HL-60 (cell line): ENCODE measurements around the gene IFI30.

Experiments used
- GABPA ChIP-seq: IDR thresholded peaks from 2 replicates; pipeline ENCODE4 v1.6.1; 2012; ENCODE audit warnings: low read depth
- POLR2AphosphoS5 ChIP-seq: IDR thresholded peaks from 2 replicates; pipeline ENCODE4 v1.6.1; 2012; ENCODE audit warnings: low read depth
- TF ChIP-seq, protein P1 (sequence below): IDR thresholded peaks from one replicate; pipeline ENCODE4 v1.5.1; 2011; ENCODE audit warnings: low read length, control low read depth, inconsistent platforms; ENCODE audit not compliant: insufficient read depth
- TF ChIP-seq, protein P2 (sequence below): IDR thresholded peaks from 2 replicates; pipeline ENCODE4 v1.6.1; 2012; ENCODE audit warnings: low read depth; ENCODE audit not compliant: insufficient replicate concordance

- TF ChIP-seq, protein P1, sequence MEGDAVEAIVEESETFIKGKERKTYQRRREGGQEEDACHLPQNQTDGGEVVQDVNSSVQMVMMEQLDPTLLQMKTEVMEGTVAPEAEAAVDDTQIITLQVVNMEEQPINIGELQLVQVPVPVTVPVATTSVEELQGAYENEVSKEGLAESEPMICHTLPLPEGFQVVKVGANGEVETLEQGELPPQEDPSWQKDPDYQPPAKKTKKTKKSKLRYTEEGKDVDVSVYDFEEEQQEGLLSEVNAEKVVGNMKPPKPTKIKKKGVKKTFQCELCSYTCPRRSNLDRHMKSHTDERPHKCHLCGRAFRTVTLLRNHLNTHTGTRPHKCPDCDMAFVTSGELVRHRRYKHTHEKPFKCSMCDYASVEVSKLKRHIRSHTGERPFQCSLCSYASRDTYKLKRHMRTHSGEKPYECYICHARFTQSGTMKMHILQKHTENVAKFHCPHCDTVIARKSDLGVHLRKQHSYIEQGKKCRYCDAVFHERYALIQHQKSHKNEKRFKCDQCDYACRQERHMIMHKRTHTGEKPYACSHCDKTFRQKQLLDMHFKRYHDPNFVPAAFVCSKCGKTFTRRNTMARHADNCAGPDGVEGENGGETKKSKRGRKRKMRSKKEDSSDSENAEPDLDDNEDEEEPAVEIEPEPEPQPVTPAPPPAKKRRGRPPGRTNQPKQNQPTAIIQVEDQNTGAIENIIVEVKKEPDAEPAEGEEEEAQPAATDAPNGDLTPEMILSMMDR: no peak
- TF ChIP-seq POLR2AphosphoS5 (no peak), GABPA (no peak)
- TF ChIP-seq, protein P2, sequence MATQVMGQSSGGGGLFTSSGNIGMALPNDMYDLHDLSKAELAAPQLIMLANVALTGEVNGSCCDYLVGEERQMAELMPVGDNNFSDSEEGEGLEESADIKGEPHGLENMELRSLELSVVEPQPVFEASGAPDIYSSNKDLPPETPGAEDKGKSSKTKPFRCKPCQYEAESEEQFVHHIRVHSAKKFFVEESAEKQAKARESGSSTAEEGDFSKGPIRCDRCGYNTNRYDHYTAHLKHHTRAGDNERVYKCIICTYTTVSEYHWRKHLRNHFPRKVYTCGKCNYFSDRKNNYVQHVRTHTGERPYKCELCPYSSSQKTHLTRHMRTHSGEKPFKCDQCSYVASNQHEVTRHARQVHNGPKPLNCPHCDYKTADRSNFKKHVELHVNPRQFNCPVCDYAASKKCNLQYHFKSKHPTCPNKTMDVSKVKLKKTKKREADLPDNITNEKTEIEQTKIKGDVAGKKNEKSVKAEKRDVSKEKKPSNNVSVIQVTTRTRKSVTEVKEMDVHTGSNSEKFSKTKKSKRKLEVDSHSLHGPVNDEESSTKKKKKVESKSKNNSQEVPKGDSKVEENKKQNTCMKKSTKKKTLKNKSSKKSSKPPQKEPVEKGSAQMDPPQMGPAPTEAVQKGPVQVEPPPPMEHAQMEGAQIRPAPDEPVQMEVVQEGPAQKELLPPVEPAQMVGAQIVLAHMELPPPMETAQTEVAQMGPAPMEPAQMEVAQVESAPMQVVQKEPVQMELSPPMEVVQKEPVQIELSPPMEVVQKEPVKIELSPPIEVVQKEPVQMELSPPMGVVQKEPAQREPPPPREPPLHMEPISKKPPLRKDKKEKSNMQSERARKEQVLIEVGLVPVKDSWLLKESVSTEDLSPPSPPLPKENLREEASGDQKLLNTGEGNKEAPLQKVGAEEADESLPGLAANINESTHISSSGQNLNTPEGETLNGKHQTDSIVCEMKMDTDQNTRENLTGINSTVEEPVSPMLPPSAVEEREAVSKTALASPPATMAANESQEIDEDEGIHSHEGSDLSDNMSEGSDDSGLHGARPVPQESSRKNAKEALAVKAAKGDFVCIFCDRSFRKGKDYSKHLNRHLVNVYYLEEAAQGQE: no peak
Measured at GRCh38 chr19:18219911-18220631, 46.5 kb downstream of the IFI30 start.
